A549 (cell line): ENCODE data around the gene PELI3. TPM values are rescaled to one million over a fixed set of nuclear protein-coding genes. Genes with fewer than 3 reads are reported as not detected.

Experiments
- ATAC-seq, 2 experiments: fragments of 200-7000 bp in 1 of 2; fragments of >200 bp in 1 of 2; cut with Nextera tagmentation in 1 of 2; cut with Tn5 transposase in 1 of 2; 3 replicates each; pipeline versions ENCODE4 v1.8.0 to v1.9.1; 2018 to 2020; ENCODE audit warnings: mild to moderate bottlenecking in 1 of 2, moderate library complexity in 1 of 2
- CTCF ChIA-PET: fragments of 300-600 bp; sonication (Branson Sonifier 250); formaldehyde crosslinking; extraction: SDS; loops from one replicate; lab custom pipeline; 2021; ENCODE audit warnings: antibody characterized with exemption, inconsistent platforms; lab: Yijun Ruan, JAX
- POLR2A ChIA-PET: fragments of 350-600 bp; formaldehyde crosslinking; extraction: SDS; loops from one replicate; lab custom pipeline; 2021; ENCODE audit warnings: antibody characterized with exemption, inconsistent platforms; lab: Yijun Ruan, JAX
- DNase-seq, 2 experiments: peaks; one replicate each; pipeline versions ENCODE4 v3.0.0 to v3.0.0-alpha.2; 2011 to 2016; ENCODE audit warnings: low read depth in 1 of 2, low spot score in 1 of 2
- FAIRE-seq: peaks from 2 replicates; lab custom pipeline; 2011; peaks lifted over from hg19 to GRCh38; lab: Jason Lieb, UNC
- H3K27ac ChIP-seq, 2 experiments: fragments of >200 bp; sonication (Bioruptor Twin); formaldehyde crosslinking; 3 replicates each; pipeline ENCODE4 v1.5.1; 2016 to 2017
- H3K4me1 ChIP-seq: fragments of >200 bp; sonication (Bioruptor Twin); formaldehyde crosslinking; 3 replicates; pipeline ENCODE4 v1.6.1; 2016
- H3K4me2 ChIP-seq: fragments of >200 bp; sonication (Bioruptor Twin); formaldehyde crosslinking; 3 replicates; pipeline ENCODE4 v1.6.1; 2016
- H3K4me3 ChIP-seq: fragments of >200 bp; sonication (Bioruptor Twin); formaldehyde crosslinking; 3 replicates; pipeline ENCODE4 v1.5.1; 2016
- H3K9me3 ChIP-seq: fragments of >200 bp; sonication (Bioruptor Twin); formaldehyde crosslinking; 3 replicates; pipeline ENCODE4 v1.6.1; 2016
- BCL3 ChIP-seq: fragments of >200 bp; sonication (Bioruptor Twin); formaldehyde crosslinking; IDR thresholded peaks from 3 replicates; pipeline ENCODE4 v1.6.1; 2016
- CBX2 ChIP-seq: fragments of 200-600 bp; sonication (generic); IDR thresholded peaks from 2 replicates; pipeline ENCODE4 v1.6.1; 2016; ENCODE audit warnings: low read depth, mild to moderate bottlenecking, borderline replicate concordance
- CHD2 ChIP-seq: fragments of 150-350 bp; IDR thresholded peaks from 2 replicates; pipeline ENCODE4 v1.6.1; 2014; ENCODE audit warnings: low read length; ENCODE audit not compliant: partially characterized antibody
- CTCF ChIP-seq: fragments of >200 bp; sonication (Bioruptor Twin); formaldehyde crosslinking; IDR thresholded peaks from 3 replicates; pipeline ENCODE4 v1.5.1; 2016
- EHF ChIP-seq: fragments of 250-450 bp; sonication (Bioruptor Pico); IDR thresholded peaks from 2 replicates; pipeline ENCODE4 v1.5.0; 2020; ENCODE audit warnings: mild to moderate bottlenecking
- EHMT2 ChIP-seq: fragments of 200-600 bp; sonication (generic); IDR thresholded peaks from 2 replicates; pipeline ENCODE4 v1.6.1; 2016; ENCODE audit warnings: antibody characterized with exemption, low read depth, mild to moderate bottlenecking, moderate library complexity
- ELK1 ChIP-seq: fragments of 150-350 bp; IDR thresholded peaks from 2 replicates; pipeline ENCODE4 v1.6.1; 2014; ENCODE audit warnings: low read depth, mild to moderate bottlenecking, low read length
- FOXS1 ChIP-seq: fragments of 250-450 bp; sonication (Bioruptor Pico); IDR thresholded peaks from 2 replicates; pipeline ENCODE4 v1.5.0; 2020; ENCODE audit warnings: mild to moderate bottlenecking, moderate library complexity
- HDAC2 ChIP-seq: fragments of 200-600 bp; sonication (generic); IDR thresholded peaks from 2 replicates; pipeline ENCODE4 v1.6.1; 2016
- HEYL ChIP-seq: fragments of 250-450 bp; sonication (Bioruptor Pico); IDR thresholded peaks from 2 replicates; pipeline ENCODE4 v1.8.0; 2021; ENCODE audit warnings: mild to moderate bottlenecking, moderate library complexity
- HOXA7 ChIP-seq: fragments of 250-450 bp; sonication (Bioruptor Pico); IDR thresholded peaks from 2 replicates; pipeline ENCODE4 v1.5.0; 2020; ENCODE audit warnings: mild to moderate bottlenecking, moderate library complexity
- JUN ChIP-seq, 2 experiments: fragments of >200 bp; sonication (Bioruptor Twin); formaldehyde crosslinking; IDR thresholded peaks; 2 replicates in 1 of 2; 3 replicates in 1 of 2; pipeline ENCODE4 v1.6.1; 2016 to 2017
- JUNB ChIP-seq: fragments of >200 bp; sonication (Bioruptor Twin); formaldehyde crosslinking; IDR thresholded peaks from 2 replicates; pipeline ENCODE4 v1.6.1; 2016
- MAFK ChIP-seq: fragments of 450-650 bp; IDR thresholded peaks from 2 replicates; pipeline ENCODE4 v1.6.1; 2014; ENCODE audit not compliant: partially characterized antibody
- MYC ChIP-seq: IDR thresholded peaks from 2 replicates; pipeline ENCODE4 v1.6.1; 2012; ENCODE audit warnings: mild to moderate bottlenecking, inconsistent platforms, low read length, improper control_type of control experiment, borderline replicate concordance
- NPAS2 ChIP-seq: fragments of 250-450 bp; sonication (Bioruptor Pico); IDR thresholded peaks from 2 replicates; pipeline ENCODE4 v1.8.0; 2022; ENCODE audit warnings: mild to moderate bottlenecking, moderate library complexity, borderline replicate concordance
- PHF8 ChIP-seq: fragments of 200-600 bp; sonication (generic); IDR thresholded peaks from 2 replicates; pipeline ENCODE4 v1.6.1; 2016; ENCODE audit warnings: low read depth, mild to moderate bottlenecking, antibody characterized with exemption, moderate library complexity, borderline replicate concordance
- POLR2AphosphoS2 ChIP-seq: conservative IDR thresholded peaks from 2 replicates; pipeline ENCODE4 v1.6.1; 2012; ENCODE audit warnings: low read length, improper control_type of control experiment, inconsistent platforms
- RARB ChIP-seq: fragments of 250-450 bp; sonication (Bioruptor Pico); IDR thresholded peaks from 2 replicates; pipeline ENCODE4 v1.8.0; 2021; ENCODE audit warnings: mild to moderate bottlenecking, moderate library complexity
- REST ChIP-seq: fragments of 200-600 bp; sonication (generic); IDR thresholded peaks from 2 replicates; pipeline ENCODE4 v1.6.1; 2016; ENCODE audit warnings: antibody characterized with exemption, mild to moderate bottlenecking, moderate library complexity
- SREBF2 ChIP-seq: fragments of 450-650 bp; IDR thresholded peaks from 2 replicates; pipeline ENCODE4 v1.6.1; 2014; ENCODE audit warnings: mild to moderate bottlenecking, moderate library complexity
- TFCP2L1 ChIP-seq: fragments of 250-450 bp; sonication (Bioruptor Pico); IDR thresholded peaks from 2 replicates; pipeline ENCODE4 v1.5.0; 2021; ENCODE audit warnings: mild to moderate bottlenecking
- ZNF302 ChIP-seq: fragments of 250-450 bp; sonication (Bioruptor Pico); IDR thresholded peaks from 2 replicates; pipeline ENCODE4 v1.9.0; 2021; ENCODE audit warnings: inconsistent platforms, mild to moderate bottlenecking, moderate library complexity
- WGBS: methylation state at CpG from one replicate; pipeline ENCODE4 v1.1.6; 2017; ENCODE audit errors: missing lambda C conversion rate; 5-methylcytosine and 5-hydroxymethylcytosine counted together
- polyA plus RNA-seq, 4 experiments: library from polyadenylated mRNA; depleted of rRNA in 3 of 4; stranded (reverse); fragments of >200 nt; fragmentation: RNase III in 1 of 4; extraction: RNeasy Plus Mini Kit Qiagen cat#74134 plus additional on column Dnase treatment in 1 of 4; gene quantifications; 2 replicates in 3 of 4; 3 replicates in 1 of 4; pipeline ENCODE4 v1.2.3, GENCODE V29; 2011 to 2017

The PELI3 gene
- polyA plus RNA-seq, 2 of the 4 experiments (the other 2 are of a cell fraction): 2.3 to 5.7 TPM

GRCh38 chr11:66419825-66420224 lies 46.9 kb upstream of the PELI3 start:
- FAIRE-seq: no peak
- Histone ChIP-seq H3K9me3 (peaks cover 4% of the 10 kb centered on the region; the same call in 1 of the 3 replicates), H3K27ac (no peak overlapping the region), H3K4me1 (peaks cover 12% of the 10 kb centered on the region), H3K4me2 (no peak overlapping the region)
- POLR2A ChIA-PET: no interaction called here
- WGBS: 28% methylated on average over 8 of the region's 30 CpGs
- CTCF ChIA-PET: interaction anchor here (1.4 to 57.7 kb wide), 3 partner anchors 2 to 258 kb away, joined by 5 to 1614 read pairs (median 1614); partner anchors contain the start of genes MRPL11, NPAS4 and RBM4B
- TF ChIP-seq HEYL (CRISPR knock-in tag): no peak
- no peak for TF ChIP-seq BCL3
- no peak for TF ChIP-seq ELK1
- TF ChIP-seq HDAC2: no peak
- TF ChIP-seq FOXS1 (CRISPR knock-in tag): no peak
- no peak for TF ChIP-seq MYC
- TF ChIP-seq TFCP2L1 (CRISPR knock-in tag): no peak
- no peak for TF ChIP-seq ZNF302
- no peak for TF ChIP-seq PHF8
- TF ChIP-seq EHMT2: no peak
- no peak for TF ChIP-seq JUNB
- no peak for TF ChIP-seq NPAS2 (CRISPR knock-in tag)
- TF ChIP-seq CTCF: no peak
- no peak for TF ChIP-seq EHF (CRISPR knock-in tag)
- TF ChIP-seq MAFK: no peak
- TF ChIP-seq REST: no peak
- TF ChIP-seq, all 56 proteins: peak for 0
- no peak overlapping the region for H3K4me3 ChIP-seq
- no peak for DNase-seq
- no peak for ATAC-seq

GRCh38 chr11:66420671-66421476 lies 45.8 kb upstream of the PELI3 start, which contains the start of gene NPAS4:
NPAS4 (plus strand) TSS chr11:66421035; CDS start chr11:66421180, 145 bp downstream.
- peaks cover 12% of the 10 kb centered on the region for H3K4me1 ChIP-seq
- 38% methylated on average over 57 of the region's 71 CpGs for WGBS
- no peak within 1 kb of the TSS for H3K4me3 ChIP-seq
- H3K9me3 ChIP-seq: peaks cover 4% of the 10 kb centered on the region; the same call in 1 of the 3 replicates
- H3K27ac ChIP-seq: no peak within 1 kb of the TSS
- ChIA-PET CTCF (interaction anchor here (0.8 to 57.7 kb wide), 9 partner anchors 3 to 413 kb away, joined by 3 to 1614 read pairs (median 4); partner anchors contain the start of genes MRPL11, NPAS4, PELI3 and RBM4B), POLR2A (interaction anchor here (0.5 to 1.6 kb wide), 7 partner anchors 14 to 264 kb away, joined by 3 to 13 read pairs (median 5); partner anchors contain the start of genes DPP3, MRPL11 and RBM4B)
- H3K4me2 ChIP-seq: no peak within 1 kb of the TSS
- DNase-seq: no peak
- ATAC-seq: peak in 1 of 2 experiments; percentile 16; a peak in 2 of 6 replicates
- no peak for FAIRE-seq
- TF ChIP-seq JUN (IDR thresholded peaks at IDR 0.05): no peak
- no peak for TF ChIP-seq EHMT2
- TF ChIP-seq HDAC2: no peak
- no peak for TF ChIP-seq SREBF2
- no peak for TF ChIP-seq REST
- no peak for TF ChIP-seq RARB (CRISPR knock-in tag)
- no peak for TF ChIP-seq CBX2
- TF ChIP-seq MAFK: no peak
- TF ChIP-seq POLR2AphosphoS2: no peak
- TF ChIP-seq HEYL (CRISPR knock-in tag): no peak
- TF ChIP-seq HOXA7 (CRISPR knock-in tag): no peak
- TF ChIP-seq ZNF302: no peak
- no peak for TF ChIP-seq CHD2
